IPS-NIHi11 (cell line): Measurements from ENCODE around the gene ARSG.

ENCODE experiments used
- DNase-seq: peaks from one replicate; pipeline ENCODE4 v3.0.0; 2012; ENCODE audit warnings: mixed read lengths, low spot score

ARSG gene

DNA sequence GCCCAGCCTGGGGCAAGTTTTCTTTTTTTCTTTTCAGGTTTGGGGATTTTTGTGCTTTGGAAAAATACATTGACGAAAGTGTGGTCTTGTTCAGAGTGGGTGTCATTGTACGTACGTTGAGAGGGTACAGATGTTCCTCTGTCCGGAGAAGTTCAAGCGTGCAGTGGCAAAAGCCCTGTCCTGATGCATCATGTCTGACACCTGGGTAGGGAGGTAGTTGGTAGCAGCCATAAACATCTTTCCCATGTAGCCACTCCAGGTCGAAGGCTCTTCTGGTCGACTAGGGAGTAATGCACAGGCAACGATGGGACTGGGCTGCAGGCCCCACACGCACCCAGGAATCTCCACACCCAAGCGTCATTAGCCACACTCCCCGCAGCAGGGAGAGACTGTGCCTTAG, 138.6 kb downstream of the ARSG start:
- DNase-seq, result no peak

DNA sequence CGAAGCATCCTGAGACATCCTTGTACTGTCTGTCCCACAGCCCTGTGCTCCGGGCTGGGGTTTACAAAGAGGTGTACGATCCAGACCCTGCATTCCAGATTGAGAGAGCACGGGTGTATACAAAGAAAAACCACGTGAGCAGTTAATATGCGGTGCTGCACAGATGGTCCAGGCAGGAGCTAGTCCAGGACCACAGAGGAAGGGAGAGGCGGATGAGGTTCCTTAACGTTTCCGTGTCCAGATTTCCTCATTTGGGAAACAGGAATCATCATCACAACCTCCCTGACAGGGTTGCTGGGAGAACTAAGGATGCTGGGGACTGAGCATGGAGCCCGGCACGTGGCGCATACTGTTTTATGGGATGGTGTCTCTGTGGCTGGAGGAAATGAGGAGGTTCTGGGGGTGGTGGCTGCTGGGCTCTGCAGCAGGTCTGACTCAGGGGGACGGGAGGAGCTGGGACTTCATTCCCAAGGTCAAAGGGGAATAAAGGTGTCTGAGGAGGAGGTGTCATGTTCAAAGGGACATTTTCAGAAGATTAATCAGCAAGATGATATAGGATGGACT, 139.8 kb downstream of the ARSG start:
- no peak for DNase-seq

GRCh38 chr17:68431661-68432071, 140.4 kb downstream of the ARSG start:
- DNase-seq, result peak; percentile 67

- no peak for DNase-seq
Observed at GRCh38 chr17:68432086-68432864, 141.0 kb downstream of the ARSG start.

- no peak for DNase-seq
Observed at GRCh38 chr17:68433211-68433610, 141.9 kb downstream of the ARSG start.

DNA sequence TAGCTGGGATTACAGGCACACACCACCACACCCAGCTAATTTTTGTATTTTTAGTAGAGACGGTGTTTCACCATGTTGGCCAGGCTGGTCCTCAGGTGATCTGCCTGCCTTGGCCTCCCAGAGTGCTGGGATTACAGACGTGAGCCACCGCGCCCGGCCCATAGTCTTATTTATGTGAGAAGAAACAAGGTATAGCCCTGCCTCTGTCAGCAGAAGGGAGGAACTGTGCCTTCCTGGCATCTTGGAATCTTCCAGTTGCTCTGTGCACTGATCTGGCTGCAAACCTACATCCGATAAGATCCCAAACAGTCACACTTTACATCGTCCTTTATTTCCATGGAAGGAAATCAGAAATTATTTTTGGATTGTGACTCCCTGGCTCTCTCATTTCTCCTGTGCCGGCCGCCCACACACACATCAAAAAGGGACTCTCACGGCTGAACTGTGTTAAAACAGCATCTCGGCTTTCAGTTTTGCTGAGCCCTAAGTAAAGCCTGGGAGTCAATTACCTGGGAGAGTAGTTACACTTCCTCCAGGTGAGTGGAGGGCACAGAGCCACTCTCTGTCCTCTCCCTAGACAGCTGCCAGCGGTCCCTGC, 142.7 kb downstream of the ARSG start:
- DNase-seq, result no peak

DNA sequence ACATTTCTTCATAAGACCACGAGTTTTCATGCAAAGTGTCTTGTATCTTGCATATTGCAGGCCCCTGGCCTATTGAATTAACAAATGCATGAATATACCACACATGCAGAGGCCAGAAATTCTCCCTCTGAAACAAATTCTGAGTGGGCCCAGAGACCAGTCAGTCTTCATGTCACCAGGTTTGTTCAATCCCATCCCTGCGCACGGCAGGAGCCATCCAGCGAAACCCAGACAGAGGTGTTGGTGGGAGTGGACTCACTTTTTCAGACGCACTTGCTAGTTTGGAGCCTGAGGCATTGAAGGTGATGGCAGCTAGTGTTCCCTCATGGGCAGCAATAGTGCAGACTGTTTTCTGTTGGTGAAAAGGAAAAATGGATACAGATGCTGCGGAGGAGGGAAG, 144.1 kb downstream of the ARSG start:
- no peak for DNase-seq

- DNase-seq, result peak; percentile 83
Observed at GRCh38 chr17:68435876-68436842, 144.9 kb downstream of the ARSG start.

GRCh38 chr17:68437979-68438822, 146.9 kb downstream of the ARSG start:
- DNase-seq, result no peak

DNA sequence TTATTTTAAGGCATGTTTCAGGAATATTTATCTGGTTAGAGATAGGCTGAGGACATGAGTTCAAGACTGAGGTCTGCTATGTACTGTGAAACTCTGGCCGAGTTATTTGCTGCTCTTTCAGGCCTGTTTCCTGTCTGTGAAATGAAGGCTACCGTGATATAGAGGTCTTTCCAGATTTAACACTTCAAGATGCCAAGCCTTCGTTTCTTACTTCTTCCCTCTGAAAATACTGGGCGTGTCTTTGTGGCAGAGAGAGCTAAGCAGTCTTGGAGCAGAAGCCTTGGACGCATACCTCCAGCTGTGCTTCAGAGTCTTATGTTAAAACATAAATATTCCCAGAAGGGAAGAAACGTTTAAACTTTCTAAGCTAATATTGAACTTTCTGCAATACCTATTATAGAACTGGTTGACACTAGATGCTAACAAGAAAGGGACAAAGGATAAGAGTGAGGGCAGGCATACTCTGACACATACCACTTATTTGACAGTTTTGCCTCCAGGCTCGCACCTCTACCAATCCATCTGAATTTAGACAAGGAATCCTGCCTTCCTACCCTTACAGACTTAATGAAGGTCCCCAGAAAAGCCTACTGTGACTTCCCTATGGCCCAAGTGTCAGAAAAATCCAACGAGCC, 148.5 kb downstream of the ARSG start:
- no peak for DNase-seq

DNA sequence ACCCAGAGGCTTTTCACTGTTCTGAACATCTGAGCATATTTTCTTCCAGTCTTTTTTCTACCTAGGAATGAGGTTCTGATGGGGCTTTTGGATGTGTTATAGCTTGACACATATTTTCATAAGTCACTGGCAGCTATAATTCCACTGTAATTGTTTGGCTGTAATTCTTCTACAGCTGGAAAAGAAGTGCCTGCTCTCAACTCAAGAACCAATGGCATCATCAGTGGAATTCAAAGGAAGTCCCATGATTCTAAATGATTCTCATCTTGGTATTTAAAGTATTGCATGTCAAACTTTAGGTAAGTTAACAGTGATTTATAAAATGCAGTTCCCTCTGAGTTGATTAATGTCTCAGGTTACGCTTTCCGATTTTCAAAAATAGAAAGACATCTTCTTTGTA, 149.2 kb downstream of the ARSG start:
- no peak for DNase-seq

GRCh38 chr17:68441070-68441770, 149.9 kb downstream of the ARSG start:
- no peak for DNase-seq

- no peak for DNase-seq
Observed at GRCh38 chr17:68443972-68444464, 152.7 kb downstream of the ARSG start.

DNA sequence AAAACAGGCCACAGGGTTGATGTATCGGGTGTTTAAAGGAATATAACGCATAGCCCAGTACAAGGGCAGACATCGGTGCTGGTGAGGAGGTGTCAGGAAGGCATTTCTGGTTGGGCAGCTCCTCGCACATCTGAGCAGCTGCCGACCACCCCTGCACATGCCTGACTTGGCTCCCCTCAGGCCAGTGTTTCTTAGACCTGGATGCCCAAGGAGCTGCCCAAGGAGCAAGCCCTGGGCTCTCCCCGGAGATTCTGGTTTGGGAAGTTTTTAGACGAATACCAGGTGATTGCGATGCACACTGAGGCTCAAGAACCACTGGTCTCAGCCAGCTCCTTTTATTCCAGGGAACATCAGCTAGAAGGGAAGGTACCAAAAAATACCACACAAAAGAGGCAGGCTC, 154.4 kb downstream of the ARSG start:
- DNase-seq, result no peak

DNA sequence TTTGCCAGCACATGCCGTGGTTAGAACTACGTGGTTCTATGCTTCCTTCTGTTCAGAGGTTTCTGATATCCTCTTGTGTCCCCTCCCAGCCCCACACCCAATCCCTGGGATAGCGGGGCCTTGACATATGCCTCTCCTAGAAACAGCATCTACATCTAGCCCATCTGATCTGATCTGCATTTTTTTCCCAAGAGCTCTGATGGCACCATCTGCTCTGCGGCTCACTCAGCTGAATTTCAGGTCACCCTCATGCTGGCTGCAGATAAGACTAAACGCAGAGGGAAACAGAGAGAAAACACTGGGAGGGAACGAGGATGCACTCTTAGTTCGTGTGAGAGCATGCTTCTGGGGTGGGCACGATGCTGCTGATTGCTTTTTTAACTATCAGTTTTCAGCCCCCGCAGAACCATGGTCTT, 155.3 kb downstream of the ARSG start:
- DNase-seq, result no peak

- no peak for DNase-seq
Observed at GRCh38 chr17:68449021-68449739, 157.9 kb downstream of the ARSG start.

DNA sequence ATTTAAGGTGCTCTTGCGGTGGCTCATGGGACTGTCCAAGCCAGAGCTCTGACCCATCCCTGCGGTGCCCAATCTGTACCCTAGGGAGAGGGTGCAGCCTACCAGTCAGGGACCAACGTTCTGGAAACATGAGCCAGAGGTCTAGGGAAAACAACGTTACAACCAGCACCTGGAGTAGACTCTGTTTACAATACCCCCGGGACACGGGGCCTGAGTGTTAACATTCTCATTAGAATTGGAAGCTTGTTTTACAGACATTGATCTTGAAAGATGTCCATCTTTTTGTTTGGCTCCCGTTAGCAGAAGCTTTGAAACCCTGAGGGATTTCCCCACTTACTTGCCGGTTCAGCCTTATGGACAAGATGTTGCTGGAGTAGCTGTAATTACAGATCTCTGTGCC, 159.1 kb downstream of the ARSG start:
- DNase-seq, result no peak

DNA sequence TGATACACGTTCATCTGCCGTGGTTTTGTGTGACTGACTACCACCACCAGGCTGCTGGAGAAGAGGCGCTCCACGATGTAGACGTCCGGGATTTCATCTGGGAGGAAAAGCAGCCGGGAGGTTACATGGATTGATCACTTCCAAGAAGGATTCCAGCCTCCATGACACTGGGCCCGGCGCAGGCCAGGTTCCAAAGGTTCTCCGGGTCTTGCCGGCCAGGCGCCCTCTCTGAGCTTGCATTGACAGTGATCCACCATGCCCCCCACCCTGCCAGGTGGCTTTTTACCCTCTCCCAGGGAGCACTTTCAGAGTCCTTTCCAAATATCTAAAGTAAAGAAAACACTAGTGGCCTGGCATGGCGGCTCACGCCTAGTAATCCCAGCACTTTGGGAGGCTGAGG, 159.5 kb downstream of the ARSG start:
- no peak for DNase-seq

GRCh38 chr17:68451670-68452354, 160.5 kb downstream of the ARSG start:
- DNase-seq, result no peak
